WTC11 (cell line): Measurements from ENCODE around the gene KRTAP10-4. TPM values are rescaled to one million over a fixed set of nuclear protein-coding genes. Genes with fewer than 3 reads are reported as not detected.

ENCODE experiments used
- ATAC-seq: fragments of 200-7000 bp; cut with Tn5 transposase; 2 replicates; pipeline ENCODE4 v1.10.0; 2021; ENCODE audit warnings: mild to moderate bottlenecking, moderate library complexity
- CTCF ChIA-PET: fragments of 300-600 bp; sonication (Branson Sonifier 250); formaldehyde crosslinking; loops from one replicate; lab custom pipeline; 2021; ENCODE audit warnings: antibody characterized with exemption; lab: Charles Lee
- POLR2A ChIA-PET: fragments of 350-600 bp; sonication (Branson Sonifier 250); formaldehyde crosslinking; loops from one replicate; lab custom pipeline; 2021; ENCODE audit warnings: antibody characterized with exemption; lab: Charles Lee
- DNase-seq: peaks from one replicate; pipeline ENCODE4 v3.0.0; 2021; ENCODE audit warnings: low spot score
- H3K27ac Mint-ChIP-seq: 2 replicates; pipeline ENCODE4 v1.8.0; 2021; ENCODE audit warnings: mixed read lengths
- H3K27me3 Mint-ChIP-seq: 2 replicates; pipeline ENCODE4 v1.8.0; 2021; ENCODE audit warnings: low read depth, mild to moderate bottlenecking, moderate library complexity, mixed read lengths
- H3K36me3 Mint-ChIP-seq: 2 replicates; pipeline ENCODE4 v1.8.0; 2021; ENCODE audit warnings: mixed read lengths
- H3K4me1 Mint-ChIP-seq: 2 replicates; pipeline ENCODE4 v1.8.0; 2022; ENCODE audit warnings: mixed read lengths
- H3K4me3 Mint-ChIP-seq: 2 replicates; pipeline ENCODE4 v1.8.0; 2021; ENCODE audit warnings: mild to moderate bottlenecking, moderate library complexity, mixed read lengths
- H3K9me3 Mint-ChIP-seq: 2 replicates; pipeline ENCODE4 v1.8.0; 2021; ENCODE audit warnings: mixed read lengths
- CBFB ChIP-seq: sonication (generic); formaldehyde crosslinking; IDR thresholded peaks from 2 replicates; pipeline ENCODE4 v1.8.1; 2022; ENCODE audit warnings: mild to moderate bottlenecking, low read depth, missing genetic modification reagents
- ELF4 ChIP-seq: sonication (generic); formaldehyde crosslinking; IDR thresholded peaks from 2 replicates; pipeline ENCODE4 v1.8.1; 2022; ENCODE audit warnings: low read depth, mild to moderate bottlenecking, moderate library complexity, missing genetic modification reagents
- ESRRA ChIP-seq: sonication (generic); formaldehyde crosslinking; IDR thresholded peaks from 2 replicates; pipeline ENCODE4 v1.8.1; 2022; ENCODE audit warnings: mild to moderate bottlenecking, missing genetic modification reagents, borderline replicate concordance
- IRF2 ChIP-seq: sonication (generic); formaldehyde crosslinking; IDR thresholded peaks from 2 replicates; pipeline ENCODE4 v1.8.0; 2022; ENCODE audit warnings: low read depth, missing genetic modification reagents, borderline replicate concordance
- NFYB ChIP-seq: sonication (generic); formaldehyde crosslinking; conservative IDR thresholded peaks from 2 replicates; pipeline ENCODE4 v1.8.0; 2022; ENCODE audit warnings: low read depth, missing genetic modification reagents
- TEAD1 ChIP-seq: sonication (generic); formaldehyde crosslinking; IDR thresholded peaks from 2 replicates; pipeline ENCODE4 v1.8.0; 2022; ENCODE audit warnings: mild to moderate bottlenecking, missing genetic modification reagents
- TP53 ChIP-seq: sonication (generic); formaldehyde crosslinking; IDR thresholded peaks from 2 replicates; pipeline ENCODE4 v1.8.1; 2023; ENCODE audit warnings: mild to moderate bottlenecking, missing genetic modification reagents
- ZBTB21 ChIP-seq: sonication (generic); formaldehyde crosslinking; IDR thresholded peaks from 2 replicates; pipeline ENCODE4 v1.8.1; 2023; ENCODE audit warnings: mild to moderate bottlenecking, missing genetic modification reagents, borderline replicate concordance
- ZNF263 ChIP-seq: sonication (generic); formaldehyde crosslinking; IDR thresholded peaks from 2 replicates; pipeline ENCODE4 v1.8.1; 2022; ENCODE audit warnings: low read depth, mild to moderate bottlenecking, moderate library complexity, missing genetic modification reagents
- total RNA-seq: library from RNA; stranded (reverse); gene quantifications from 3 replicates; pipeline ENCODE4 v1.2.3, GENCODE V29; 2021
- TF ChIP-seq, protein P1 (sequence below): sonication (generic); formaldehyde crosslinking; IDR thresholded peaks from 2 replicates; pipeline ENCODE4 v1.8.0; 2022; ENCODE audit warnings: missing genetic modification reagents
- TF ChIP-seq, protein P2 (sequence below): fragments of 200-600 bp; IDR thresholded peaks from 2 replicates; pipeline ENCODE4 v1.8.0; 2022; ENCODE audit warnings: antibody characterized with exemption
- TF ChIP-seq, protein P3 (sequence below): sonication (generic); formaldehyde crosslinking; IDR thresholded peaks from 2 replicates; pipeline ENCODE4 v1.8.1; 2023; ENCODE audit warnings: mild to moderate bottlenecking, missing genetic modification reagents
- TF ChIP-seq, protein P4 (sequence below): sonication (generic); formaldehyde crosslinking; conservative IDR thresholded peaks from 2 replicates; pipeline ENCODE4 v1.8.1; 2023; ENCODE audit warnings: mild to moderate bottlenecking, low read depth, missing genetic modification reagents, moderate library complexity
- TF ChIP-seq, protein P5 (sequence below): sonication (generic); formaldehyde crosslinking; conservative IDR thresholded peaks from 2 replicates; pipeline ENCODE4 v1.8.1; 2022; ENCODE audit warnings: mild to moderate bottlenecking, missing genetic modification reagents
- TF ChIP-seq, protein P6 (sequence below): fragments of 250-450 bp; sonication (Bioruptor Pico); IDR thresholded peaks from 2 replicates; pipeline ENCODE4 v1.9.0; 2021; ENCODE audit warnings: mild to moderate bottlenecking, borderline replicate concordance
- TF ChIP-seq, protein P7 (sequence below): fragments of 250-450 bp; sonication (Bioruptor Pico); IDR thresholded peaks from 2 replicates; pipeline ENCODE4 v1.9.0; 2021; ENCODE audit warnings: mild to moderate bottlenecking

KRTAP10-4 gene
- total RNA-seq, 1 experiment from 2014 or later = not detected

DNA sequence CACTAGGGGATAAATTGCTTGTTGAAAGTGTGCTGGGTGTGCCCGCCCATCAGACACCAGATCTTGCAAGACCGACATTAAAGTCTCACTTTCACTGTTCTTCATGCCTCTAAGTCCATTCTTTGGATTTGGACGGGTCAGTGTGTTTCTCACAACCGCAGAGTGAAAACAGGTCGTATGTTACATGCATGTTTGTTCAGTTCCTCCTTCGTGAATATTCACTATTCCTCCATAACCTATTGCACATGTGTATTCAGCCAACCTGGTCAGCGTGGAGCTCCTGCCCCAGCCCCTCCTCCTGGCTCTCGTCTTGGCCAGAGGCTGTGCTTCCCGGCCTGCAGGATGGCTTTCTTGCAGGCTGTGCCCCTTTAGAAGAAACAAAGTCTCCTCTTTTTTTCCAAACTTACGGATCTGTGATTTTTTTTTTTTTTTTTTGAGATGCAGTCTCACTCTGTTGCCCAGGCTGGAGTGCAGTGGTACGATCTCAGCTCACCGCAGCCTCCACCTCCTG lies 20.9 kb downstream of the KRTAP10-4 start (continued):
- TF ChIP-seq IRF2 (CRISPR knock-in tag) (no peak), NFYB (CRISPR knock-in tag) (no peak), CBFB (no peak), TP53 (no peak)

DNA sequence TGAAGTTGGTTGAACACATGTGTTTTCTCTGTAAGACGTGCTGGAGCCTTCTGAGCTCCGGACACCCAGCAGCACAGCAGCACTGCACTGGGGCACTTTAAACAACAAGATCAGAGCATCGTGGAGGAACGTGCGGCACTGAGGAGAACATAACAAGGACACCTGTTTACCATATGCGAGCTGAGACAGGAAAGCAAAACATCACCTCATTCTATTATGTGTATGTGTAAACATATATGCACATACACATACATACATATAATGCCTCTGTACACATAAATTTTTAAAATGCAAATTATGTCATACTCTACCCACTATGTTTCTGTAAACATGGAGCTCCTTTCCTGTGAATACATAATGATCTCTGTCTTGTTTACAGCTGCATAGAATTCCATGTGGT lies 22.0 kb downstream of the KRTAP10-4 start:
- H3K36me3 Mint-ChIP-seq = no peaks in the 10 kb centered on the region
- no peak overlapping the region for H3K4me3 Mint-ChIP-seq
- DNase-seq = no peak
- peaks cover 51% of the 10 kb centered on the region for H3K4me1 Mint-ChIP-seq
- H3K27me3 Mint-ChIP-seq = no peaks in the 10 kb centered on the region; the same call in 1 of the 2 replicates
- H3K9me3 Mint-ChIP-seq = no peaks in the 10 kb centered on the region
- no peak for ATAC-seq
- TF ChIP-seq TEAD1 (CRISPR knock-in tag) (no peak), IRF2 (CRISPR knock-in tag) (no peak), ZBTB21 (no peak), ZNF263 (CRISPR knock-in tag) (no peak), ESRRA (CRISPR knock-in tag) (no peak), ELF4 (CRISPR knock-in tag) (no peak)
- TF ChIP-seq, protein P1, sequence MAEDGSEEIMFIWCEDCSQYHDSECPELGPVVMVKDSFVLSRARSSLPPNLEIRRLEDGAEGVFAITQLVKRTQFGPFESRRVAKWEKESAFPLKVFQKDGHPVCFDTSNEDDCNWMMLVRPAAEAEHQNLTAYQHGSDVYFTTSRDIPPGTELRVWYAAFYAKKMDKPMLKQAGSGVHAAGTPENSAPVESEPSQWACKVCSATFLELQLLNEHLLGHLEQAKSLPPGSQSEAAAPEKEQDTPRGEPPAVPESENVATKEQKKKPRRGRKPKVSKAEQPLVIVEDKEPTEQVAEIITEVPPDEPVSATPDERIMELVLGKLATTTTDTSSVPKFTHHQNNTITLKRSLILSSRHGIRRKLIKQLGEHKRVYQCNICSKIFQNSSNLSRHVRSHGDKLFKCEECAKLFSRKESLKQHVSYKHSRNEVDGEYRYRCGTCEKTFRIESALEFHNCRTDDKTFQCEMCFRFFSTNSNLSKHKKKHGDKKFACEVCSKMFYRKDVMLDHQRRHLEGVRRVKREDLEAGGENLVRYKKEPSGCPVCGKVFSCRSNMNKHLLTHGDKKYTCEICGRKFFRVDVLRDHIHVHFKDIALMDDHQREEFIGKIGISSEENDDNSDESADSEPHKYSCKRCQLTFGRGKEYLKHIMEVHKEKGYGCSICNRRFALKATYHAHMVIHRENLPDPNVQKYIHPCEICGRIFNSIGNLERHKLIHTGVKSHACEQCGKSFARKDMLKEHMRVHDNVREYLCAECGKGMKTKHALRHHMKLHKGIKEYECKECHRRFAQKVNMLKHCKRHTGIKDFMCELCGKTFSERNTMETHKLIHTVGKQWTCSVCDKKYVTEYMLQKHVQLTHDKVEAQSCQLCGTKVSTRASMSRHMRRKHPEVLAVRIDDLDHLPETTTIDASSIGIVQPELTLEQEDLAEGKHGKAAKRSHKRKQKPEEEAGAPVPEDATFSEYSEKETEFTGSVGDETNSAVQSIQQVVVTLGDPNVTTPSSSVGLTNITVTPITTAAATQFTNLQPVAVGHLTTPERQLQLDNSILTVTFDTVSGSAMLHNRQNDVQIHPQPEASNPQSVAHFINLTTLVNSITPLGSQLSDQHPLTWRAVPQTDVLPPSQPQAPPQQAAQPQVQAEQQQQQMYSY (CRISPR knock-in tag) = no peak
- TF ChIP-seq, protein P2, sequence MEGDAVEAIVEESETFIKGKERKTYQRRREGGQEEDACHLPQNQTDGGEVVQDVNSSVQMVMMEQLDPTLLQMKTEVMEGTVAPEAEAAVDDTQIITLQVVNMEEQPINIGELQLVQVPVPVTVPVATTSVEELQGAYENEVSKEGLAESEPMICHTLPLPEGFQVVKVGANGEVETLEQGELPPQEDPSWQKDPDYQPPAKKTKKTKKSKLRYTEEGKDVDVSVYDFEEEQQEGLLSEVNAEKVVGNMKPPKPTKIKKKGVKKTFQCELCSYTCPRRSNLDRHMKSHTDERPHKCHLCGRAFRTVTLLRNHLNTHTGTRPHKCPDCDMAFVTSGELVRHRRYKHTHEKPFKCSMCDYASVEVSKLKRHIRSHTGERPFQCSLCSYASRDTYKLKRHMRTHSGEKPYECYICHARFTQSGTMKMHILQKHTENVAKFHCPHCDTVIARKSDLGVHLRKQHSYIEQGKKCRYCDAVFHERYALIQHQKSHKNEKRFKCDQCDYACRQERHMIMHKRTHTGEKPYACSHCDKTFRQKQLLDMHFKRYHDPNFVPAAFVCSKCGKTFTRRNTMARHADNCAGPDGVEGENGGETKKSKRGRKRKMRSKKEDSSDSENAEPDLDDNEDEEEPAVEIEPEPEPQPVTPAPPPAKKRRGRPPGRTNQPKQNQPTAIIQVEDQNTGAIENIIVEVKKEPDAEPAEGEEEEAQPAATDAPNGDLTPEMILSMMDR = no peak
- TF ChIP-seq, protein P3, sequence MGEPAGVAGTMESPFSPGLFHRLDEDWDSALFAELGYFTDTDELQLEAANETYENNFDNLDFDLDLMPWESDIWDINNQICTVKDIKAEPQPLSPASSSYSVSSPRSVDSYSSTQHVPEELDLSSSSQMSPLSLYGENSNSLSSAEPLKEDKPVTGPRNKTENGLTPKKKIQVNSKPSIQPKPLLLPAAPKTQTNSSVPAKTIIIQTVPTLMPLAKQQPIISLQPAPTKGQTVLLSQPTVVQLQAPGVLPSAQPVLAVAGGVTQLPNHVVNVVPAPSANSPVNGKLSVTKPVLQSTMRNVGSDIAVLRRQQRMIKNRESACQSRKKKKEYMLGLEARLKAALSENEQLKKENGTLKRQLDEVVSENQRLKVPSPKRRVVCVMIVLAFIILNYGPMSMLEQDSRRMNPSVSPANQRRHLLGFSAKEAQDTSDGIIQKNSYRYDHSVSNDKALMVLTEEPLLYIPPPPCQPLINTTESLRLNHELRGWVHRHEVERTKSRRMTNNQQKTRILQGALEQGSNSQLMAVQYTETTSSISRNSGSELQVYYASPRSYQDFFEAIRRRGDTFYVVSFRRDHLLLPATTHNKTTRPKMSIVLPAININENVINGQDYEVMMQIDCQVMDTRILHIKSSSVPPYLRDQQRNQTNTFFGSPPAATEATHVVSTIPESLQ = no peak
- TF ChIP-seq, protein P4, sequence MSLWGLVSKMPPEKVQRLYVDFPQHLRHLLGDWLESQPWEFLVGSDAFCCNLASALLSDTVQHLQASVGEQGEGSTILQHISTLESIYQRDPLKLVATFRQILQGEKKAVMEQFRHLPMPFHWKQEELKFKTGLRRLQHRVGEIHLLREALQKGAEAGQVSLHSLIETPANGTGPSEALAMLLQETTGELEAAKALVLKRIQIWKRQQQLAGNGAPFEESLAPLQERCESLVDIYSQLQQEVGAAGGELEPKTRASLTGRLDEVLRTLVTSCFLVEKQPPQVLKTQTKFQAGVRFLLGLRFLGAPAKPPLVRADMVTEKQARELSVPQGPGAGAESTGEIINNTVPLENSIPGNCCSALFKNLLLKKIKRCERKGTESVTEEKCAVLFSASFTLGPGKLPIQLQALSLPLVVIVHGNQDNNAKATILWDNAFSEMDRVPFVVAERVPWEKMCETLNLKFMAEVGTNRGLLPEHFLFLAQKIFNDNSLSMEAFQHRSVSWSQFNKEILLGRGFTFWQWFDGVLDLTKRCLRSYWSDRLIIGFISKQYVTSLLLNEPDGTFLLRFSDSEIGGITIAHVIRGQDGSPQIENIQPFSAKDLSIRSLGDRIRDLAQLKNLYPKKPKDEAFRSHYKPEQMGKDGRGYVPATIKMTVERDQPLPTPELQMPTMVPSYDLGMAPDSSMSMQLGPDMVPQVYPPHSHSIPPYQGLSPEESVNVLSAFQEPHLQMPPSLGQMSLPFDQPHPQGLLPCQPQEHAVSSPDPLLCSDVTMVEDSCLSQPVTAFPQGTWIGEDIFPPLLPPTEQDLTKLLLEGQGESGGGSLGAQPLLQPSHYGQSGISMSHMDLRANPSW (CRISPR knock-in tag) = no peak
- TF ChIP-seq, protein P5, sequence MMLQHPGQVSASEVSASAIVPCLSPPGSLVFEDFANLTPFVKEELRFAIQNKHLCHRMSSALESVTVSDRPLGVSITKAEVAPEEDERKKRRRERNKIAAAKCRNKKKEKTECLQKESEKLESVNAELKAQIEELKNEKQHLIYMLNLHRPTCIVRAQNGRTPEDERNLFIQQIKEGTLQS = no peak
- TF ChIP-seq, protein P6, sequence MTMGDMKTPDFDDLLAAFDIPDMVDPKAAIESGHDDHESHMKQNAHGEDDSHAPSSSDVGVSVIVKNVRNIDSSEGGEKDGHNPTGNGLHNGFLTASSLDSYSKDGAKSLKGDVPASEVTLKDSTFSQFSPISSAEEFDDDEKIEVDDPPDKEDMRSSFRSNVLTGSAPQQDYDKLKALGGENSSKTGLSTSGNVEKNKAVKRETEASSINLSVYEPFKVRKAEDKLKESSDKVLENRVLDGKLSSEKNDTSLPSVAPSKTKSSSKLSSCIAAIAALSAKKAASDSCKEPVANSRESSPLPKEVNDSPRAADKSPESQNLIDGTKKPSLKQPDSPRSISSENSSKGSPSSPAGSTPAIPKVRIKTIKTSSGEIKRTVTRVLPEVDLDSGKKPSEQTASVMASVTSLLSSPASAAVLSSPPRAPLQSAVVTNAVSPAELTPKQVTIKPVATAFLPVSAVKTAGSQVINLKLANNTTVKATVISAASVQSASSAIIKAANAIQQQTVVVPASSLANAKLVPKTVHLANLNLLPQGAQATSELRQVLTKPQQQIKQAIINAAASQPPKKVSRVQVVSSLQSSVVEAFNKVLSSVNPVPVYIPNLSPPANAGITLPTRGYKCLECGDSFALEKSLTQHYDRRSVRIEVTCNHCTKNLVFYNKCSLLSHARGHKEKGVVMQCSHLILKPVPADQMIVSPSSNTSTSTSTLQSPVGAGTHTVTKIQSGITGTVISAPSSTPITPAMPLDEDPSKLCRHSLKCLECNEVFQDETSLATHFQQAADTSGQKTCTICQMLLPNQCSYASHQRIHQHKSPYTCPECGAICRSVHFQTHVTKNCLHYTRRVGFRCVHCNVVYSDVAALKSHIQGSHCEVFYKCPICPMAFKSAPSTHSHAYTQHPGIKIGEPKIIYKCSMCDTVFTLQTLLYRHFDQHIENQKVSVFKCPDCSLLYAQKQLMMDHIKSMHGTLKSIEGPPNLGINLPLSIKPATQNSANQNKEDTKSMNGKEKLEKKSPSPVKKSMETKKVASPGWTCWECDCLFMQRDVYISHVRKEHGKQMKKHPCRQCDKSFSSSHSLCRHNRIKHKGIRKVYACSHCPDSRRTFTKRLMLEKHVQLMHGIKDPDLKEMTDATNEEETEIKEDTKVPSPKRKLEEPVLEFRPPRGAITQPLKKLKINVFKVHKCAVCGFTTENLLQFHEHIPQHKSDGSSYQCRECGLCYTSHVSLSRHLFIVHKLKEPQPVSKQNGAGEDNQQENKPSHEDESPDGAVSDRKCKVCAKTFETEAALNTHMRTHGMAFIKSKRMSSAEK (CRISPR knock-in tag) = no peak
- TF ChIP-seq, protein P7, sequence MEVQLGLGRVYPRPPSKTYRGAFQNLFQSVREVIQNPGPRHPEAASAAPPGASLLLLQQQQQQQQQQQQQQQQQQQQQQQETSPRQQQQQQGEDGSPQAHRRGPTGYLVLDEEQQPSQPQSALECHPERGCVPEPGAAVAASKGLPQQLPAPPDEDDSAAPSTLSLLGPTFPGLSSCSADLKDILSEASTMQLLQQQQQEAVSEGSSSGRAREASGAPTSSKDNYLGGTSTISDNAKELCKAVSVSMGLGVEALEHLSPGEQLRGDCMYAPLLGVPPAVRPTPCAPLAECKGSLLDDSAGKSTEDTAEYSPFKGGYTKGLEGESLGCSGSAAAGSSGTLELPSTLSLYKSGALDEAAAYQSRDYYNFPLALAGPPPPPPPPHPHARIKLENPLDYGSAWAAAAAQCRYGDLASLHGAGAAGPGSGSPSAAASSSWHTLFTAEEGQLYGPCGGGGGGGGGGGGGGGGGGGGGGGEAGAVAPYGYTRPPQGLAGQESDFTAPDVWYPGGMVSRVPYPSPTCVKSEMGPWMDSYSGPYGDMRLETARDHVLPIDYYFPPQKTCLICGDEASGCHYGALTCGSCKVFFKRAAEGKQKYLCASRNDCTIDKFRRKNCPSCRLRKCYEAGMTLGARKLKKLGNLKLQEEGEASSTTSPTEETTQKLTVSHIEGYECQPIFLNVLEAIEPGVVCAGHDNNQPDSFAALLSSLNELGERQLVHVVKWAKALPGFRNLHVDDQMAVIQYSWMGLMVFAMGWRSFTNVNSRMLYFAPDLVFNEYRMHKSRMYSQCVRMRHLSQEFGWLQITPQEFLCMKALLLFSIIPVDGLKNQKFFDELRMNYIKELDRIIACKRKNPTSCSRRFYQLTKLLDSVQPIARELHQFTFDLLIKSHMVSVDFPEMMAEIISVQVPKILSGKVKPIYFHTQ (CRISPR knock-in tag) = no peak
- H3K27ac Mint-ChIP-seq = no peak overlapping the region; the same call in 1 of the 2 replicates
- CTCF ChIA-PET = interaction anchor here (1.4 kb wide), 1 partner anchor 108 kb away, joined by 3 read pairs; no protein-coding TSS in a partner anchor
- POLR2A ChIA-PET = no interaction called here
